ENCODE measurements around the gene CFLAR.
"Not testable (repeated sequence)": the region's sequence is repeated elsewhere in the genome, so short reads cannot be mapped to it uniquely, and the experiment has no call there.

CFLAR gene

DNA sequence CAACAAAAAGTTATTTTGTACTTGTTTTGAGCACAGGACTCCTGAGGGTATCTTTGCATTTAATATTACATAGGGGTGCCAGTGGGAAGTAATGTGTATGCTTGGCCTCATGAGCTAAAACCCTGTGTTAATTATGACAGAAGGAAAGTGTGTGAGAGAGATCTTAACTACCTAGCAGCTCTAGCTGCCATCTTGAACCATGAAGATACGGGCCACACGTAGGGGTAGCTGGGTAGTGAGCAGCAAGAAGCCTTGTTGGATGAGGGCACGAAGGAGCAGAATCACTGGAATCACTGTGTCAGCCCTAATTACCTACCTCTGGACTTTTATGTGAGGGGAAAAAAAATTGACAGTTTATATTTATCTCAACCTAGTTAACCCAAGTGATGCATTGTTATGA, 51.6 kb downstream of the CFLAR start:
- Histone ChIP-seq H3K79me2 (ENCODE audit: low read length) (no peaks in the 10 kb centered on the region; the same call in 1 of the 2 replicates), H3K4me3 (ENCODE audit: low read length) (no peak overlapping the region), H3K4me1 (ENCODE audit: low read length) (0 out of 2 replicates have a peak, but pooled peaks cover 3% of the 10 kb centered on the region), H3K27ac (ENCODE audit: low read length) (no peak overlapping the region), H3K4me2 (ENCODE audit: low read depth, low read length) (no peak overlapping the region), H4K20me1 (ENCODE audit: insufficient read depth, low read length) (no peaks in the 10 kb centered on the region), H3K9ac (ENCODE audit: low read length) (no peak overlapping the region), H3K9me2 (replicated peaks; ENCODE audit: insufficient read depth, low read length) (no peaks in the 10 kb centered on the region), H3F3A (ENCODE audit: insufficient read depth, low read length) (no peaks in the 10 kb centered on the region), H2AFZ (ENCODE audit: low read length) (no peak overlapping the region), H3K9me3 (replicated peaks; ENCODE audit: insufficient read depth, low read length) (no peaks in the 10 kb centered on the region), H3K36me3 (replicated peaks; ENCODE audit: insufficient read depth, low read length) (peaks cover 15% of the 10 kb centered on the region; the same call in 1 of the 2 replicates), H3K27me3 (replicated peaks; ENCODE audit: insufficient read depth, low read length) (no peaks in the 10 kb centered on the region)
- DNase-seq, result no peak
- TF ChIP-seq CTCF (IDR thresholded peaks at IDR 0.05; ENCODE audit: low read length), result no peak
- no peak for TF ChIP-seq EZH2 (optimal IDR thresholded peaks at IDR 0.05; ENCODE audit: low read depth, low read length)
- TF ChIP-seq EZH2phosphoT487 (IDR thresholded peaks at IDR 0.05; ENCODE audit: low read length), result no peak

DNA sequence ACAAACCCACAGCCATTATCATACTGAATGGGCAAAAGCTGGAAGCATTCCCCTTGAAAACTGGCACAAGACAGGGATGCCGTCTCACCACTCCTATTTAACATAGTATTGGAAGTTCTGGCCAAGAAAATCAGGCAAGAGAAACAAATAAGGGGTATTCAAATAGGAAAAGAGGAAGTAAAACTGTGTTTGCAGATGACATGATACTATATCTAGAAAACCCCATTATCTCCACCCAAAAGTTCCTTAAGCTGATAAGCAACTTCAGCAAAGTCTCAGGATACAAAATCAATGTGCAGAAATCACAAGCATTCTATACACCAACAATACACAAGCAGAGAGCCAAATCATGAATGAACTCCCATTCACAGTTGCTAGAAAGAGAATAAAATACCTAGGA, 52.5 kb downstream of the CFLAR start:
- not testable (repeated sequence) for H3K36me3 ChIP-seq (replicated peaks; ENCODE audit: insufficient read depth, low read length); DNase-seq; H3K79me2 ChIP-seq (ENCODE audit: low read length); H3K9ac ChIP-seq (ENCODE audit: low read length); H3K27me3 ChIP-seq (replicated peaks; ENCODE audit: insufficient read depth, low read length); H3K27ac ChIP-seq (ENCODE audit: low read length); H3F3A ChIP-seq (ENCODE audit: insufficient read depth, low read length); H3K9me3 ChIP-seq (replicated peaks; ENCODE audit: insufficient read depth, low read length); H3K4me3 ChIP-seq (ENCODE audit: low read length); H3K9me2 ChIP-seq (replicated peaks; ENCODE audit: insufficient read depth, low read length); H3K4me1 ChIP-seq (ENCODE audit: low read length); H4K20me1 ChIP-seq (ENCODE audit: insufficient read depth, low read length); H2AFZ ChIP-seq (ENCODE audit: low read length)
- 0 out of 2 replicates have a peak overlapping the region, but pooled peaks have one; percentile 21 for H3K4me2 ChIP-seq (ENCODE audit: low read depth, low read length)

GRCh38 chr2:201171259-201171814, 55.4 kb downstream of the CFLAR start:
- Histone ChIP-seq H3K4me3 (ENCODE audit: low read length) (no peak overlapping the region), H3K27me3 (replicated peaks; ENCODE audit: insufficient read depth, low read length) (no peaks in the 10 kb centered on the region), H3K4me2 (ENCODE audit: low read depth, low read length) (no peak overlapping the region), H2AFZ (ENCODE audit: low read length) (no peak overlapping the region), H3K9ac (ENCODE audit: low read length) (no peak overlapping the region), H3K4me1 (ENCODE audit: low read length) (peaks cover 8% of the 10 kb centered on the region), H3F3A (ENCODE audit: insufficient read depth, low read length) (peaks cover 16% of the 10 kb centered on the region), H3K9me3 (replicated peaks; ENCODE audit: insufficient read depth, low read length) (no peaks in the 10 kb centered on the region), H4K20me1 (ENCODE audit: insufficient read depth, low read length) (no peaks in the 10 kb centered on the region), H3K79me2 (ENCODE audit: low read length) (no peaks in the 10 kb centered on the region), H3K9me2 (replicated peaks; ENCODE audit: insufficient read depth, low read length) (no peaks in the 10 kb centered on the region), H3K27ac (ENCODE audit: low read length) (no peak overlapping the region), H3K36me3 (replicated peaks; ENCODE audit: insufficient read depth, low read length) (no peaks in the 10 kb centered on the region)
- DNase-seq, result no peak
- no peak for TF ChIP-seq EZH2 (optimal IDR thresholded peaks at IDR 0.05; ENCODE audit: low read depth, low read length)
- no peak for TF ChIP-seq CTCF (IDR thresholded peaks at IDR 0.05; ENCODE audit: low read length)
- no peak for TF ChIP-seq EZH2phosphoT487 (IDR thresholded peaks at IDR 0.05; ENCODE audit: low read length)

- peaks cover 13% of the 10 kb centered on the region for H3K4me1 ChIP-seq (ENCODE audit: low read length)
- no peak overlapping the region for H3K4me2 ChIP-seq (ENCODE audit: low read depth, low read length)
- no peak for DNase-seq
- no peak overlapping the region for H2AFZ ChIP-seq (ENCODE audit: low read length)
- no peak overlapping the region for H3K9ac ChIP-seq (ENCODE audit: low read length)
- TF ChIP-seq EZH2phosphoT487 (IDR thresholded peaks at IDR 0.05; ENCODE audit: low read length) (no peak), EZH2 (optimal IDR thresholded peaks at IDR 0.05; ENCODE audit: low read depth, low read length) (no peak), CTCF (IDR thresholded peaks at IDR 0.05; ENCODE audit: low read length) (no peak)
- H3K27me3 ChIP-seq (replicated peaks; ENCODE audit: insufficient read depth, low read length), result no peaks in the 10 kb centered on the region
- no peak overlapping the region for H3K4me3 ChIP-seq (ENCODE audit: low read length)
- H4K20me1 ChIP-seq (ENCODE audit: insufficient read depth, low read length), result no peaks in the 10 kb centered on the region
- H3K27ac ChIP-seq (ENCODE audit: low read length), result no peak overlapping the region
- H3K9me2 ChIP-seq (replicated peaks; ENCODE audit: insufficient read depth, low read length), result no peaks in the 10 kb centered on the region
- H3K36me3 ChIP-seq (replicated peaks; ENCODE audit: insufficient read depth, low read length), result no peaks in the 10 kb centered on the region
- no peaks in the 10 kb centered on the region for H3K79me2 ChIP-seq (ENCODE audit: low read length)
- H3F3A ChIP-seq (ENCODE audit: insufficient read depth, low read length), result peaks cover 21% of the 10 kb centered on the region
- H3K9me3 ChIP-seq (replicated peaks; ENCODE audit: insufficient read depth, low read length), result no peaks in the 10 kb centered on the region
Measured at GRCh38 chr2:201172279-201172678, 56.3 kb downstream of the CFLAR start.
